ENCODE results near the gene PDIA4.
"Not testable (repeated sequence)": the region's sequence is repeated elsewhere in the genome, so short reads cannot be mapped to it uniquely, and the experiment has no call there.

PDIA4 gene

DNA sequence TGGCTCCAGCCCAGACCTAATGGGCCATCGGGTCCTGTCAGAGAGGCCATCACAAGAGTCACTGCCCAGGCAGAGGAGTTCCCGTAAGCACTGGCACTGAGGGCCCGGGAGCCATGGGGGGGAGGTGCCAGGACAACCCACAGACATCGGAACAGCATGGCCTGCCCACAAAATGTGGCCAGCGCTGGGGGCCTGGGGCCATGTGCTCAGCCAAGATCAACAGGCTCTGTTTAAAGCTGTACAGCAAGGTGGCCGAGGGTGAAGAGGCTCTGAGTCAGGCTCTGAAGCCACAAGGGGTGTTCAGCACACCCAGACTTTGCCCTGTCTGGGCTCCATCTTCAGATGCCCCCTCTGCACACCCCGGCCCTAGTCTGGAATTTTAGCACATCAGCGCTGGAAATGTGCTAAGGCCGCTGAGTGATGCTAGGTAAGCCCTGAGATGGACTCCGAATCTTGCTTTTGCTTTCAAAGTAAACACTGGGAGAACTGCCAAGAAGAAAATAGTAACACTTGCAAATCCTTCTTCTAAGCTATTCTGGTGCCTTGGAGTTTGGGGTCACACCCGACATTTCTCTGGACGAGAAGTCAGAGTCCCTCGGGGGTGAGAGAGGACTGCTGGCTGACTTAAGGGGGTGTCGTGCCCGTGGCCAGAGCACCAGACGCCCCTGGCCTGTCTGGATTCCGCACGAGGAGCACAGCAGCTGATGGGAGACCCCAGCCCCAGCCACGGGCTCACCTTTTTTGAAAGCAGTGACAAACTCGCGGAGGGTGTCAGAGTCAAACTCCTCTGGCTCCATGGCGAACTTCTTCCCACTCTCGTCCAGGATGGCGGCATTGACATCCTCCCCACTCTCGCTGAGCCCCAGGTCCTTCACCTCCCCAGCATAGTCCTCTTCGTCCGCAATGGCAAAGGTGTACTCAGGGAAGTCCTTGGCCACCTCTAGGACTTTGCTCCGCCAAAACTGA is 23.6 kb downstream of the PDIA4 start:
- no peak for DNase-seq (ENCODE audit: low read depth in 2 of 3, low spot score in 1 of 3)

DNA sequence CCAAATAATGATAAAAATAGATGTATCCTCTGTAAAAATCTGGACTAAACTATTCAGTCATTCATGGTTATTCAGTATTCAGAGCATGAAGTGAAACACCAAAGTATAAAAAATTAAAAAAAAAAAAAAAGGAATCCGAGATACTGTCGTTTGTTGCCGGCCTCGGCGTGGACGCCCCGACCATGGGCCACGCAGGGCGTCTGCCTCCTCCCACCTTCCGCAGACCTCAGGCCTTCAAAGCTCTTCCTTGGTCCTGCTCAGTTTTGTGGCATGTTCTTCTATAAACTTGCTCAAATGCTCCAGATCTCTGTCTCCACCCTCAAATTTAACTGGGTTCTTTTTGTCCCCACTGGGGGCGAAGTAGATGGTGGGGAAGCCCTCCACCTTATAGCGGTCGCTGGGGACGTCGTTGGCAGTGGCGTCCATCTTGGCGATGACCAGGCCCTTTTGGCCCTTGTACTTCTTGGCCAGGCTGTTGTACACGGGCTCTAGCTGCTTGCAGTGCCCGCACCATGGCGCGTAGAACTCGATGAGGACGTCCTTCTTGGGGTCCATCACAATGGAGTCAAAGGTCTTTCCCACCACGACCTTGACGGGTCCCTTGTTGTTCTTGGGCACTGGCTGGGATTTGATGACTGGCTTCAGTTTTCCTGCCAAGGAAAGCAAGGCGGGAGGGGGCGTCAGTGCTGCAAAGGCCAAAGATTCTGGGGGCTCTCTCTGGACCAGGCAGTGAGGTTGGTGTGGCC is 24.6 kb downstream of the PDIA4 start:
- no peak for DNase-seq (ENCODE audit: low read depth in 2 of 3, low spot score in 1 of 3)

DNA sequence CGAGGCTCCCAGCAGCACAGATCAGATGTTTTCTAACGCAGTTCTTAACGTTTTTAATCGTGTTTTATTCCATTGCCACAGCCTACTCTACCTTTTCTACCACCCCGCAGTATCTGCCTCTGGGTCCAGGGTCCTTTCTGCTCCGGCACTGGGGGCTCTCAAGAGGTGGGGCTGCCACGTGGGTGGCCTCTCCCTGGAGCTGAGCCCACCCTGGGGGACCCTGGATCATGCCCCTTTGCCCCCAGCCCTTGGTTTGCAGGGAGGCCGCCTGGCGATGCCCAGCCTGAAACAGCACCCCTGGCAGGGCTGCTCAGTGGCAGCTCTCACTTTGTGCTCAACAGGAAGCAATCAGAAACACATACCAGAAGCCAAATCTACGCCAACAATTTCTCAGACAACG is 25.3 kb downstream of the PDIA4 start:
- no peak for DNase-seq (ENCODE audit: low read depth in 2 of 3, low spot score in 1 of 3)

DNA sequence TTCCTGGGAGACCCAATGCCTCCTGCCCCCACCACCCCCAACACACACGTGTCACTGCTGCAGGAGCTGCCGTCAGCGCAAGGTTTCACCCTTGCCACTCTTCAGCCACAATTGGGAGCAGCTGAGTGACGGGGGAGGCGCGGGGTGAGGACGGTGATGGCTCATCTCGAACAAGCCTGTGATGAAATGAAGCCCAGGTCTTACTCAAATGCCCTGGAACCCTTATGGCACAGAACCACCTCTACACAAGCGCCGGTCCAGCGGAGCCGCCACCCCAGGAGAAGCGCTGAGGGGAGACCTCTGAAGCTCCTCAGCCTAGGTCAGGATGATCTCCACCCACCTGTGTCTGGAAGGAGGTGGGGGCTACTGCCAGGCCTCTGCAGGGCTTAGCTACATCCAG is 25.7 kb downstream of the PDIA4 start:
- DNase-seq (ENCODE audit: low read depth in 2 of 3, low spot score in 1 of 3): no peak

DNA sequence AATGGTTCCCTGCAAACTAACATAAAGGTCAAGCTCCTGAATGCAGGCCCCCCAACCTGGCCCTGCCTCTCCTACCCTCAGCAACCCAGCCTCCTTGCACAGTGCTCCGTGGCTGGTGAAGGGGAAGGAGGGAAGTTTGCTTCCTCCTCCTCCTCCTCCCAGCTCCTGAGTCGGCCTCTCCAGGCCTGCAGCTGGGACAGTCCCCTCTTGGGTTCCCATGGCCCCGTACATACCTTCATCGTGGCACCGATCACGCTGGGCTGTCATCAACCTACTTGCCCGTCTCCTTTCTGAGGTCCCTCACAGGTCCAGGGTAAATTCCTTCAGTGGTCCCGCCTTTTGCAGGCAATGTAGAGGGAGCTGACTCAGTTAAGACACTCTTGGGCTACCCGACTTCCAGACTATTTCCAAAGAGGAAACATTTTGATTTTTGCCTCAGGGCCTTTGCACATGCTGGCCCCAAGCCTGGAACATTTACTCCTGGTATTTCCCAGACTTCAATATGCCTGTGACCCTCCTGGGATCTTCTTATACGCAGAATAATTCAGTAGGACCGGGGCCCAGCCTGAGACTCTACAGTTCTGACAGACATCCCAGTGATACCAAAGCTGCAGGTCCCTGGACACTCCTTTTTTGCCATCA is 26.8 kb downstream of the PDIA4 start:
- DNase-seq (ENCODE audit: low read depth in 2 of 3, low spot score in 1 of 3): no peak

DNA sequence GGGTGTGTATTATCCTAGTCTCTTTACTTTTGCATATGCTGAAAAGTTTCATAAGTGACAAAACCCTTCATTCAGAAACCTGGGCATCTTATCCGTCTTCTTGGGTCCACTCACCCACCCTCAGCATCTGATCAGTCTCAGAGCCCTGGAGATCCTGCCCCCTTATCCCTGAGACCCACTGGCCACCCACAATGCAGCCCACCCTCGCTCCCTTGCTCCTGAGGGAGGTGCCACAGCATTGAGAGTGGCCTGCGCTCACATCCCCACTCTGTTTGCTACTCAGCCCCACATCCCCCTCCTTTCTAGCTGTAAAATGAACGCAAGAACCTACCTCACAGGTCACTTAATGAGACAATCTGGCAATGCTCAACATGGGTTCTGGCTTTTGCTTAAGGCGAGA is 27.3 kb downstream of the PDIA4 start:
- no peak for DNase-seq (ENCODE audit: low read depth in 2 of 3, low spot score in 1 of 3)

DNA sequence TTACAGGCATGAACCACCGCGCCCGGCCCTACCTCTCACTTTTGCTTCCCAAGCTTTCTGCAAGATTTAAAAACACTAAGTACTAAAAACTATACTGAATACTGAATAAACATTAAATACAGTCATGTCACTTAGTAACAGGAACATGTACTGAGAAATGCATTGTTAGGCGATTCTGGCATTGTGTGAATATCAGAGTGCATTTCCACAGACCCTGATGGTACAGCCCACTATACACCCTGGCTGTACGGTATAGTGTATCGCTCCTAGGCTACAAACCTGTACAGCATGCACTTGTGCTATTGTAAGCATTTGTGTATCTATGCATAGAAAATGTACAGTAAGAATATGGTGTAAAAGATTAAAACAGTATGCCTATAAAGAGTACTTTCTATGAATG is 29.1 kb downstream of the PDIA4 start:
- DNase-seq (ENCODE audit: low read depth in 2 of 3, low spot score in 1 of 3): no peak

DNA sequence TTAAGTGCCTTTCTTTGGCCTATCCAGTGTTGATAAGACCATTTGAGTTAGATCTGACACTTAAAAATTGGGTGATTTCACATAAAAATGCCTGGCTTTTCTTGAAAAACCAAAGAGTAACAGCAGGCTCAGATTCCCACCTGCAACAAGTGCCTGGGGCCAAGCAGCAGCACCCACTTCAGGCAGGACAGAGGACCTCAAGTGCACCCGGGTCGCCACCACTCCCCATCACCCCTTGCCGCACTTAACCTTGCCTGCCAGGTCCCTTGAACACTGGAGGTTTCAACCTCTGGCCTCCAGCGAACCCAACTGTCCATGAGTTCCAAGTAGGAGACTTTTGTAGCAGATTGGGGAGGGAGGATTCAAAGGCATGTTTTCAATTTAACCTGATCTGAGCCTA is 30.8 kb downstream of the PDIA4 start:
- no peak for DNase-seq (ENCODE audit: low read depth in 2 of 3, low spot score in 1 of 3)

DNA sequence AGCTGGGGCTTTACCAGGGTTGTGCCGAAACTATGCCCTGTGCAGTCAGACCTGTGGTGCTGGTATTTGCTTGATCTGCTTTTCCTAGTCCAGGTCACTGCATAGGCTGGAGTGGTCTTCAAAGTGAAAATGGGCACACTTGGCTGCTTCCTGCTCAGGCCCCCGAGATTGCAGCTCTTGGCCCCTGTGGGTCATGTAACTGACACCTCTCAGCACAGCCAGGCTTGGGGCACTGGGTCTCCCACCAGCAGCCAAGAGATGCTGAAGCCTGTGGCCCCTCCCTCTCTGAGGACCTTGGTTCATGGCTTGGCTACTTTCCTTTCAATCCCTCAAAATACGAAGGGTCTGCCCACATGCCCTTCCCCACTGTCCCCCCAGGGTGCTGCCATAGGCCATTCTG is 33.7 kb downstream of the PDIA4 start:
- DNase-seq (ENCODE audit: low read depth in 2 of 3, low spot score in 1 of 3): no peak

DNA sequence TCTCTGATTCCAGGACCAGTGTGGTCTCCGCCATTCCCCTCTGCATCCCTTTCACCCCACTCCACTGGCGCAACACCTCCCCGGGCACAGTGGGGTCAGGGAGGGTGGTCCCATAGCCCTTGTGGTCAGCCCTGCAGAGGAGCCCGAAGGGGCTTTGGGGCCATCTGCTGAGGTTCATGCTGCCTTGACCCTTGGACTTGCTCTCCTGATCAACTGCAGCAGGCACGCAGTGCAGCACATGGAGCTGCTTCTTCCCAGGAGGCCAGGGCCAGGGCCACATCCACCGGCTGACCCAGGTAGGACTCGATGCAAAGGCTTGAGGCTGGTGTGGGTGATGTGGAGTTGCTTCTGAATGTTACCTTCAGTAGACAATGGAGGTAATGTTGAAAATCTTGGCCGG is 35.1 kb downstream of the PDIA4 start:
- DNase-seq (ENCODE audit: low read depth in 2 of 3, low spot score in 1 of 3): no peak

DNA sequence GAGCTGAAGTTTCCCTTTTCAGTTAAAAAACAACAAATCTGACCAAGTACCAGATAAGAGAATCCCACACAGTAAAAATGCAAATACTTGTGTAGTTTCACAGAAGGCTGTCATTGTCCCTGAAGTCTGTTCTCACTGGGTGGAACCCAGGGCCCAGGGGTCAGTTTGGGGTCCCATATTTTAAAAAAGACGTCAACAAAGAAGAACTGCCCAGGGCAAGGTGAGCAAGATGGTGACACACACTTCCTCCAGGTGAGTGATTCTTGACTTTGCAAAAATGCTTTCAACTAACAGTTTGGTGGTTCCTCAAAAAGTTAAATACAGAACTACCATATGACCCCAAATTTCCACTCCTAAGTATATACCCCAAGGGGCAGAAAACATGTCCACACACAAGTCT is 36.8 kb downstream of the PDIA4 start:
- no peak for DNase-seq (ENCODE audit: low read depth in 2 of 3, low spot score in 1 of 3)

DNA sequence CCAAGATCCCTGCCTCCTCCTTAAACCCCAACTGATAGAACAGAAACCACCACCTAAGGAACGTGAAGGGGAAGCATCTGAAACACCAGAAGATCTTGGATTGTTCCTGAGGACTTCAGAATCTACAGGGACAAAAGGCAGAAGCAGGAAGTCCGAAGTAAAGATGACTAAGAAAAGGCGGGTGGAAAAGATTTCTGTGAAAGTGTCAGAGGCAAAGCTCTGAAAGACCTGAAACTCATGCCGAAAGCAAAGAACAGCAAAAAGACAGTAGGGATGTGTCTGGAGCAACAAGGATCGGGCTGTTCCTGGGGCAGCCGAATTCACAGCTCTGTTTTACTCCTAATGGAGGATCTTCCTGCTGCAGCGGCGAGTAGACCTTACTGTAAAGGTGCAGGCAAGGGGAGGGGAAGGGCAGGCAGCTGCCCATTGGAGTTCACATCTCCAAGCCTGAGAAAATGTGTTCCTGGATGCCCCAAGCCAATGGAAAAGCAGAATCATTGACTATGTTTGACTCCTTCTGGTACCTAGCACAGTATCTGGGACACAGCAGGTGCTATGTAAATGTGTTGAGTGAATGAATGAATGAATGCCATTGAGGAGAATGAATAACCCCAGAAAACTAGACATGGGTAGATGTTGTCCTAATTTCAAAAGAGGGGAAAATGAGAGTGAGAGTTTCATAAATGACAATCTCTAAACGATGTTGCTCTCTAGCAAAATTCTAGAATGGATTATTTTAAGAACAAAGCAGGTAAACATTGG is 40.4 kb downstream of the PDIA4 start:
- peak in 1 of 3 donors; percentile 28 for DNase-seq (ENCODE audit: low read depth in 2 of 3, low spot score in 1 of 3)

DNA sequence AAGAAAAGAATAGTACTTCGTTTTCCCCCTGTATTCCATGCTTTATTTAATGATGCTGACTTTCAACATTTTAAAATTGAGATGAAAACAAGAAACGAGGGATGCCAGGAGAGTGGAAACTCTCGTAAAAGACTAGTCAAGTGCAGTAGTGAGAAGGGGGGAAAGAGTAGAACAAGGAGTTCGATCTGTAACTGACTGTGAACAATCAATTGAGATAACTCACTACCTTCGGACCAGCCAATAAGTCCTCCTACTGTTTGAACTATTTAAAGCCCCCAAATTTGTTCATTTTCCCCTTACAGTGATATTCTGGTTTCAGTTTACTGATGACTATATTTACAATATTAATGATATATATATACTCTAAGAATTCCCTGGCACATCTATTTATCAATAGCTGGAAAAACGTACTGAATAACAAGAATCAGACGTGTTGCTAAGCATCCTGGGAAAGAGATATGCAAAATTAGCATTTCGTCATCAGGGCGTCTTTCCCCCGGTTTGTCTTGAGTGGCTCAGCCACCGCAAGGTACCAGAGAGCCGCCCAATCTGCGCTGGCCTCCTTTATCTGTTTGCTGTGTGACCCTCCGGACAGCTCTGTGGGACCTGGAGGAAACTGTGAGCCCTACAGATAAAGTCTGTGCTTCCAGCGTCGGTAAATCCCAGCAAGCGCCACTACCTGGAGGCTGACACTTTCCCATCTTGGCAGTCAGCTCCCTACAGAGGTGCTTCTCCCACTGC is 41.1 kb downstream of the PDIA4 start:
- peak; percentile 71 to 78 (median 71) for DNase-seq (ENCODE audit: low read depth in 2 of 3, low spot score in 1 of 3)

DNA sequence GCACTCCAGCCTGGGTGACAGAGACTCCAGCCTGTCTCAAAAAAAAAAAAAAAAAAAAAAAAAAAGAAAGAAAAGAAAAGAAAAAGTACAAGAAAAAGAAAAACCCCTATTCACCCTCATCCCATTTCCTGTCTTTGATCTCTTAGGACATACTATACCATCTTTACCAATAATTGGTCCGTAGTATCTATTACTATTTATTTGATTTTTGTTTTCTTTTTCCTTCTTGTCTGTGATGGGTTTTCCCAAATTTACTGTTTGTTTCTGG is 41.6 kb downstream of the PDIA4 start:
- no peak for DNase-seq (ENCODE audit: low read depth in 2 of 3, low spot score in 1 of 3)

DNA sequence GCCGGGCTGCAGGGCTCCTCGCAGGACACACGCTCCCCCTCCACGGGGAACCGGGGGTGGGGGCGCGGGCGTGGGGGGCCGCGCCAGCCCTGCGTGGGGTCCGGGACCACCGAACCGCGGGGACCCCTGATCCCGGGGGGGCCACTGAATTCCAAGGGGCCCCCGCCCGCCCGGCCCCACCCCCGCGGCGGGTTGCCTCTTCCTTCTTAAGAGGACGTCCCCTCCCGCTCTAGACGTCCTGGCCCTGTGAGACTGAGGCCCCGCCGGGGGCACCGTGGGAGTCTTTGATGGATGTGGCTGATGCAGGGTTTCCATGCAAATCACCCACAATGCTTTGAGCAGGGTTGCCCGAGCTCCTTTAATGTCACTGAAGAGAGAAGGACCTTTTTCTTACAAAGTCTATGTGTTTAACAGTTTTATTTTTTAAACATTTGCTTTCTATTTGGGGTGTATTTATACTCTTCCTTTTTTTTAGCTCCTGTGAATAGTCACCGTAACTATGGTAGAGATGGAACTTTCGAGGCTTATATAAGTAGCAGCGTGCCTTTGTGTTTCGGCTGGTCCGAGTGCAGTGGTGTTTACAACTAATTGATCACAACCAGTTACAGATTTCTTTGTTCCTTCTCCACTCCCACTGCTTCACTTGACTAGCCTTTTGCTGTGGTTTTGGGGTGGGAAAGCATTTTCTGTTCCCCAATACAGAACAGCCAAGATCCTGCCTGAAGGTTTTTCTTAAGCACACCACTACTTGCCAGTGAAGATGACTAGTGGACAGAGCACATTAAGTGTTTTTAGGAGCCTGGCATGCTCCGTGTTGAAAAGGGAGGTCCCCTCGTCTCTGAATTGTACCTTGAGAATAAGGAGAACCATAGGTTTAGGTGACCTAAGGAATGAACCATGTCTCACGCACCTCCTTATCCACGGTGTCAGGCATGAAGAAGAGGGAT is 44.8 kb downstream of the PDIA4 start:
- DNase-seq (ENCODE audit: low read depth in 2 of 3, low spot score in 1 of 3): peak; percentile 78 to 85 (median 81)

DNA sequence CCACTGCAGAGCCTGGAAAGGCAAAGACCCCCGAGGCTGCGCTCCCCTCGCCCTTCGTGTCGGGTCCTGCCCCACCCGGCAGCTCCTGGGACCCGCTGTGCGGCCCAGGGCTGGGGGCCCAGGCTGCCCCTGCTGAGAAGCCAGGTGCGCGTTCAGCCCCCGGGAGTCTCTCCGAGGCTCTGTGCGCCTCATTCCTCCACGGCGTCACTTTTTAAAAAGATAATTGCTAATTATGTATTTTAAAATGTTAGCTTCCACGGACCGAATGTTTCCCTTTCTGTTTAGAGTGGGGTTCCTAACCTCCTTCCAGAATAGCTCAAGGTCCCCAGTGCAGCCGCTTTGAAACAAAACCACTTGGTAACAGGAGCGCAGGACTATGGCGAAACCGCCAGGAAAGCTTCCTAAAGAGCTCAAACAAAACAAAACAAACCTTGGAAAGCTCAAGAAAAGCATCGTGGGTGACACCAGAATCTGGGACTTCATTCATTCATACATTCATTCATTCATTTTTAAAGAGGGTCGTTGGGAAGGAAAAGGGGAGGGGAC is 45.6 kb downstream of the PDIA4 start:
- no peak for DNase-seq (ENCODE audit: low read depth in 2 of 3, low spot score in 1 of 3)

DNA sequence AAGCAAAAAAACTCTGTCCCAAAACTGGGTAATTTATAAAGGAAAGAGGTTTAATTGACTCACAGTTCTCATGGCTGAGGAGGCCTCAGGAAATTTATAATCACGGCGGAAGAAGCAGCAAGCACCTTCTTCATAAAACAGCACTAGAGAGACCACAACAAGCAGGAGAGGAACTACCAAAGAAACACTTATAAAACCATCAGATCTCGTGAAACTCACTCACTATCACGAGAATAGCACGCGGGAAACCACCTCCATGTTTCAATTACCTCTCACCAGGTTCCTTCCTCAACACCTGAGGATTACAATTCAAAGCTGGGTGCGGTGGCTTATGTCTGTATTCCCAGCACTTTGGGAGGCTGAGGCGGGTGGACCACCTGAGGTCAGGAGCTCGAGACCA is 48.5 kb downstream of the PDIA4 start:
- peak in 1 of 3 donors; percentile 42 for DNase-seq (ENCODE audit: low read depth in 2 of 3, low spot score in 1 of 3)

DNA sequence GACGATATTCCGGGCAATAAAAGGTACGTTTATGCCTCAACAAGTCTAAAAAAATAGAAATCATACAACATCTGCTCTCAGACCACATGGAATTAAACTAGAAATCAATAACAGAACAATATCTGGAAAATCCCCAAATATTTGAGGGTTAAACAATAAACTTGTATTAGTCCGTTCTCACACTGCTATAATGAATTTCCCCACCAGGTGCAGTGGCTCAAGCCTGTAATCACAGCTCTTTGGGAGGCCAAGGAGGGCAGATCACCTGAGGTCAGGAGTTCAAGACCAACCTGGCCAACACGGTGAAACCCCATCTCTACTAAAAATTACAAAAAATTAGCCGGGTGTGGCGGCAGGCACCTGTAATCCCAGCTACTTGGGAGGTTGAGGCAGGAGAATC is 49.2 kb downstream of the PDIA4 start:
- DNase-seq (ENCODE audit: low read depth in 2 of 3, low spot score in 1 of 3): not testable (repeated sequence)

DNA sequence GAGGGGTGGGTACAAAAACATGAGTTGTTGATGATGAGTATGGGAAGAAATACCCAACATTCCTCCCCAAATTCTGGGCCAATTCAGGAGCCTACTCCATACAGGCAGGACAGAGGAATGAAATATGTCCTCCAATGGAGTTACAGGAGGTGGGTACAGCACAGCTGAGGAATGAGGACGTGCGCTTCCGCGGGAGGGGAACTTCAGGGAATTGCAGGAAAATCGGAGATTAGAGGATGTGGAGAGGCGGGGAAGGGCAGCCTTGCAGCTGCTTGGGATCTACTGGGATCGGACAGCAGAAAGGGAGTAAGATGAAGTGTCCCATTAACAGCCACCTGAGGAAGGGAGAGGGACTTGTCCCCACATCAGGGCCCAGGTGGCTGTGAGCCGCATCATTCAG is 50.2 kb downstream of the PDIA4 start:
- no peak for DNase-seq (ENCODE audit: low read depth in 2 of 3, low spot score in 1 of 3)
